ENCODE data around the gene GAST.
"Not testable (repeated sequence)": the region's sequence is repeated elsewhere in the genome, so short reads cannot be mapped to it uniquely, and the experiment has no call there.

Gene GAST

GRCh38 chr17:41695954-41696757 is 16.0 kb upstream of the GAST start:
- no peak overlapping the region for H2AFZ ChIP-seq (ENCODE audit: low read depth, low read length)
- peaks cover under 1% of the 10 kb centered on the region; the same call in 1 of the 2 replicates for H3K79me2 ChIP-seq (ENCODE audit: low read length)
- no peak overlapping the region for H3K27ac ChIP-seq (ENCODE audit: low read length)
- H3K36me3 ChIP-seq (replicated peaks; ENCODE audit: low read depth, low read length), result peaks cover 26% of the 10 kb centered on the region
- no peaks in the 10 kb centered on the region for H3K4me1 ChIP-seq (ENCODE audit: low read length)
- no peak overlapping the region for H3K4me2 ChIP-seq (ENCODE audit: low read length)
- H3K27me3 ChIP-seq (ENCODE audit: low read depth, low read length), result no peaks in the 10 kb centered on the region
- peaks cover 13% of the 10 kb centered on the region for H4K20me1 ChIP-seq (ENCODE audit: insufficient read depth, low read length)
- no peak for TF ChIP-seq EZH2phosphoT487 (IDR thresholded peaks at IDR 0.05; ENCODE audit: low read depth)
- TF ChIP-seq, protein P1, sequence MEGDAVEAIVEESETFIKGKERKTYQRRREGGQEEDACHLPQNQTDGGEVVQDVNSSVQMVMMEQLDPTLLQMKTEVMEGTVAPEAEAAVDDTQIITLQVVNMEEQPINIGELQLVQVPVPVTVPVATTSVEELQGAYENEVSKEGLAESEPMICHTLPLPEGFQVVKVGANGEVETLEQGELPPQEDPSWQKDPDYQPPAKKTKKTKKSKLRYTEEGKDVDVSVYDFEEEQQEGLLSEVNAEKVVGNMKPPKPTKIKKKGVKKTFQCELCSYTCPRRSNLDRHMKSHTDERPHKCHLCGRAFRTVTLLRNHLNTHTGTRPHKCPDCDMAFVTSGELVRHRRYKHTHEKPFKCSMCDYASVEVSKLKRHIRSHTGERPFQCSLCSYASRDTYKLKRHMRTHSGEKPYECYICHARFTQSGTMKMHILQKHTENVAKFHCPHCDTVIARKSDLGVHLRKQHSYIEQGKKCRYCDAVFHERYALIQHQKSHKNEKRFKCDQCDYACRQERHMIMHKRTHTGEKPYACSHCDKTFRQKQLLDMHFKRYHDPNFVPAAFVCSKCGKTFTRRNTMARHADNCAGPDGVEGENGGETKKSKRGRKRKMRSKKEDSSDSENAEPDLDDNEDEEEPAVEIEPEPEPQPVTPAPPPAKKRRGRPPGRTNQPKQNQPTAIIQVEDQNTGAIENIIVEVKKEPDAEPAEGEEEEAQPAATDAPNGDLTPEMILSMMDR (IDR thresholded peaks at IDR 0.05; ENCODE audit: low read depth, low read length), result peak; percentile 86
- H3K4me3 ChIP-seq (ENCODE audit: low read length), result no peak overlapping the region
- H3K9ac ChIP-seq (ENCODE audit: low read length), result no peak overlapping the region
- H3K9me3 ChIP-seq (ENCODE audit: insufficient read depth, low read length), result no peaks in the 10 kb centered on the region

- no peak overlapping the region for H3K27ac ChIP-seq (ENCODE audit: low read length)
These were observed 14.8 kb upstream of the GAST start for GRCh38 chr17:41697122-41697962.

GRCh38 chr17:41700843-41701242 is 11.3 kb upstream of the GAST start:
- H3K9me3 ChIP-seq (ENCODE audit: insufficient read depth, low read length); H3K4me1 ChIP-seq (ENCODE audit: low read length); H4K20me1 ChIP-seq (ENCODE audit: insufficient read depth, low read length); H3K27ac ChIP-seq (ENCODE audit: low read length); H3K4me2 ChIP-seq (ENCODE audit: low read length); H2AFZ ChIP-seq (ENCODE audit: low read depth, low read length); H3K36me3 ChIP-seq (replicated peaks; ENCODE audit: low read depth, low read length); H3K4me3 ChIP-seq (ENCODE audit: low read length); H3K27me3 ChIP-seq (ENCODE audit: low read depth, low read length); H3K79me2 ChIP-seq (ENCODE audit: low read length); H3K9ac ChIP-seq (ENCODE audit: low read length): not testable (repeated sequence)

More at GRCh38 chr17:41697122-41697962, 14.8 kb upstream of the GAST start:
- Histone ChIP-seq H3K27me3 (ENCODE audit: low read depth, low read length) (no peaks in the 10 kb centered on the region), H3K4me3 (ENCODE audit: low read length) (no peak overlapping the region), H3K36me3 (replicated peaks; ENCODE audit: low read depth, low read length) (peaks cover 15% of the 10 kb centered on the region), H2AFZ (ENCODE audit: low read depth, low read length) (no peak overlapping the region), H4K20me1 (ENCODE audit: insufficient read depth, low read length) (0 out of 2 replicates have a peak, but pooled peaks cover 3% of the 10 kb centered on the region), H3K4me1 (ENCODE audit: low read length) (no peaks in the 10 kb centered on the region), H3K4me2 (ENCODE audit: low read length) (no peak overlapping the region; the same call in 1 of the 2 replicates), H3K9me3 (ENCODE audit: insufficient read depth, low read length) (no peaks in the 10 kb centered on the region), H3K79me2 (ENCODE audit: low read length) (no peaks in the 10 kb centered on the region), H3K9ac (ENCODE audit: low read length) (no peak overlapping the region)
- TF ChIP-seq, protein P1 (IDR thresholded peaks at IDR 0.05; ENCODE audit: low read depth, low read length), result no peak
- no peak for TF ChIP-seq EZH2phosphoT487 (IDR thresholded peaks at IDR 0.05; ENCODE audit: low read depth)

DNA sequence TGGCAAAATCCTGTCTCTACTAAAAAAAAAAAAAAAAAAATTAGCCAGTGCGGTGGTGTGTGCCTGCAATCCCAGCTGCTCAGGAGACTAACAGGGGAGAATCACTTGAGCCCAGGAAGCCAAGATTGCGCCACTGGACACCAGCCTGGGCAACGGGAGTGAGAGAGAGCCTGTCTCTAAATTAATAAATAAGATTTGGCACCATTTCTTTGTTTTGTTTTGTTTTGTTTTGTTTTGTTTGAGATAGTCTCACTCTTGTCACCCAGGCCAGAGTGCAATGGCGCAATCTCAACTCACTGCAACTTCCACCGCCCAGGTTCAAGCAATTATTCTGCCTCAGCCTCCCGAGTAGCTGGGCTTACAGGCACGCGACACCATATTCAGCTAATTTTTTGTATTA is 9.4 kb upstream of the GAST start:
- no peaks in the 10 kb centered on the region for H4K20me1 ChIP-seq (ENCODE audit: insufficient read depth, low read length)
- no peak overlapping the region for H3K4me2 ChIP-seq (ENCODE audit: low read length)
- H3K4me1 ChIP-seq (ENCODE audit: low read length), result no peaks in the 10 kb centered on the region
- H3K79me2 ChIP-seq (ENCODE audit: low read length), result no peaks in the 10 kb centered on the region
- no peaks in the 10 kb centered on the region for H3K36me3 ChIP-seq (replicated peaks; ENCODE audit: low read depth, low read length)
- TF ChIP-seq EZH2phosphoT487 (IDR thresholded peaks at IDR 0.05; ENCODE audit: low read depth), result no peak
- TF ChIP-seq, protein P1 (IDR thresholded peaks at IDR 0.05; ENCODE audit: low read depth, low read length), result no peak
- no peak overlapping the region for H3K9ac ChIP-seq (ENCODE audit: low read length)
- H3K4me3 ChIP-seq (ENCODE audit: low read length), result no peak overlapping the region
- H2AFZ ChIP-seq (ENCODE audit: low read depth, low read length), result no peak overlapping the region
- no peaks in the 10 kb centered on the region for H3K27me3 ChIP-seq (ENCODE audit: low read depth, low read length)
- no peaks in the 10 kb centered on the region for H3K9me3 ChIP-seq (ENCODE audit: insufficient read depth, low read length)
- no peak overlapping the region for H3K27ac ChIP-seq (ENCODE audit: low read length)
